ENCODE results near the gene PRDM5.

The PRDM5 gene

DNA sequence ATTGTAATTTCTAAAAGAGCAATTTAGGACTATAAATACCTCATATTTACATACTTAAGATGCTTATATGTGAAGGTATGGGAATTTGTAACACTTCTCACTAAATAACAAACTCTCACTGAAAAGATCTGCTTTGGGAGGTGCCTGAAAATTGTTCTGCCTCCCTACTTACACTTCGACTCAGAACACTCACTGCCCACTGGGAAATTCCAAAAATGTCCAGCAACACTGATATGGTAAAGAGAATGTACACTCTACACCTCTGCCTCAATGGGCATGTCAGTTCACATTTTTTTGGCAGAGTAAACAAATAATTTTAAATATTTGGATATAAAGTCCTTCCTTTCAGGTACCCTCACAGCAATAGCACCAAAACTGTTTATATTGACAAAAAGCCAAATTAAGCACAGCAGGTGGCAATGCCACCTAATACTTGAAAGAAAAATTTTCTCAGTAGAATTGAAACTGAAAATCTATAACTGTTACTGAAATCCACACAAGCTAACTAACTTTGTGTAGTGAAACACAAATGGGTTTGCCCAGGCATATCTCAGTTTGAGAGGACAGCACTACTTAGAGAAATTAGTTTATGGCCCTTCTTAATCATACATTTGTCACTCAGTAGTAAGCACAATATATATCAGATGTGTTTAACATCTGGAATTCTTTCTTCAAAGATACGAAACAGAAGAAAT, 67.1 kb downstream of the PRDM5 start:
- DNase-seq (ENCODE audit: low read depth), result no peak

DNA sequence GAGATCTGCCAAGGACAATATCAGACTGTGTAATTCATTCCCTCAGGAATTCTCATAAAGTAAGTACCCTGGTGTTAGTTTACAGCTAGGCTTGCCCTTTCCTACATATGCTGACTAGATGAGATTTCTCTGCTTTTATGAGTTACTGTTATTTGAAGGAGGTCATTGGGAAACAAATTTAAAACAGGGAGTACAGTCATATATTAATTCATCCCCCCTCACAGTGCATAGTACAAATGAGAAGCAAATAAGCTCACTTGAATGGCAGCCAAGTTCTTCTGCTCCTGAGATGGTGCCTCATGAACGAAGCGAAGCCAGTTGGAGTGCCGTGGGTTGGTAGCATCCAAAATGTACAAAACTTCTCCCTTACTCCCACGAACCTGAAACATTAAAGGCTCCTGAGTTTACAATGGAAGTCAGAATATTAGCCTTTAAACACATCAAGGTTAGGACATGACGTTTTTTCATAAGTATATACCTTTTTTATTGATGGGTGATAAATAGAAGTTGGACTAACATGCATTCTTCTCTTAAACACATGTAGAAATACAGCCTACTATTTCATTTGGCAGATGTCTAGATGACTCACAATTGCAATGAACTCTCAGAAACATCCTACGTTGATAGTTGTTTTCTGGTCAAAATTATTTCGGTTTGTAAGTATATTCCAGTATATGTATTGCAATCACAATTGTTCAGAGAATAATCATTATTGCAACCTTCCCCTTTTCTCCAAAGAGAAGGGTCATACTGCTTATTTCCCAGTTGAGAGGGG, 69.2 kb downstream of the PRDM5 start:
- no peak for DNase-seq (ENCODE audit: low read depth)

DNA sequence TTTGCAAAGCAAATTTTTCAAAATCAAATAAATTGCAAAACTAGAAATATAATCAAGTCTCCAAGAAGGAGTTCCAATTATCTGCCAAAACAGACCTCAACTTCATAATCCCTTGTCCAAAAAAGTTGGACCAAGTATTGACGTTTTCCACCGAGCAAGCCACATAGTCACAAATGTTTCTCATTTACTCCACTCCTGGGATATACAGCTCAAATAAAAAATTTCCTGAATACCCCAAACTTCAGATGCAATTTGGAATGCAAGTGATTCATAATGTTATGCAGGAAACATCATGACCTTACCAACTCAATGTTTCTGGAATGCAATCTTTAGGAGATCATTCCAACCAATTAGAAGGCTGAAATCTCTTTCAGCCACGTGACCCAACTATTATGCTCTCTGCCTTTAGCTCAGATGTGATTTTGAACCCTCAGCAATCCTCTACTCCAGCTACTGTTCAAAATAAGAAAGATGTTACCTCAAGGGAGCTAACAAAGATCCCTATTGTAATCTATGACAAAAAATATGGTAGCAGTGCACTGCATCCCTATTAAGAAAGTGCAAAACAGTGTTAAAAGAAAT, 72.4 kb downstream of the PRDM5 start:
- no peak for DNase-seq (ENCODE audit: low read depth)

DNA sequence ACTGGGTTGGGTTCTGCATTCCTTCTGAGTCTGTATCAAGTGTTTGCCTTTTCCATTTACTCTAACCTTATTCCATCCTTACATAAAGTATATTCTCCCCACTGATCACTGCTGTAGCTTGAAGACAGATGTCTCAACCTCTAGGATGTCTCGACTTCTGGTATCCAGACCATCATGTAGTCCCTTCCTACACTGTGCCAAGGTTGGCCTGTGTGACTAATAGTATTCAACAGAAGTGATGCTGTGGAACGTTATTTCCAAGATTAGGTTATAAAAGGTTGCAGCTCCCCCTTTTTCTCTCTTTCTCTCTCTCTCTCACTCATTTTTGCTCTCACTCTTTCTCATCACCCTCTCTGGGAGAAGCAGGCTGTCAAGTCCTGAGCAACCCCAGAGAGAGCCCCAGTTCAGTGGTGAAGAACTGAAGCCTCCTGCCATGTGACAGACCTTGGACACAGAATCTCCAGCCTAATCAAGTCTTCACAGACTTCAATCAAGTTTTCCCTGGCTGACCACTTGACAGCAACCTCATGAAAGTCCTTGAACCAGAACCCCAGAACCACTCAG, 75.4 kb downstream of the PRDM5 start:
- DNase-seq (ENCODE audit: low read depth), result no peak

DNA sequence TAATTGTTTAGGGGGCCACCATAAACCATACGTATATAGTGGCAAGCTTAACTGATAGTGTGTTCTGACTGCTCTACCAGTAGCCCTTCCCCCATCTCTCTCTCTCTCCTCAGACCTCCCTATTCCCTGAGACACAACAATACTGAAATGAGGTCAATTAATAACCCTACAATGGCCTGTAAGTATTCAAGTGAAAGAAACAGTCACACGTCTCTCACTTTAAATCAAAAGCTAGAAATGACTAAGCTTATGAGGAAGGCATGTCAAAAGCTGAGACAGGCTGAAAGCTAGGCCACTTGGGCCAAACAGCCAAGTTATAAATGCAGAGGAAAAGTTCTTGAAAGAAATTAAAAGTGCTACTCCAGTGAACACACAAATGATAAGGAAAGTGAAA, 78.0 kb downstream of the PRDM5 start:
- DNase-seq (ENCODE audit: low read depth), result no peak

DNA sequence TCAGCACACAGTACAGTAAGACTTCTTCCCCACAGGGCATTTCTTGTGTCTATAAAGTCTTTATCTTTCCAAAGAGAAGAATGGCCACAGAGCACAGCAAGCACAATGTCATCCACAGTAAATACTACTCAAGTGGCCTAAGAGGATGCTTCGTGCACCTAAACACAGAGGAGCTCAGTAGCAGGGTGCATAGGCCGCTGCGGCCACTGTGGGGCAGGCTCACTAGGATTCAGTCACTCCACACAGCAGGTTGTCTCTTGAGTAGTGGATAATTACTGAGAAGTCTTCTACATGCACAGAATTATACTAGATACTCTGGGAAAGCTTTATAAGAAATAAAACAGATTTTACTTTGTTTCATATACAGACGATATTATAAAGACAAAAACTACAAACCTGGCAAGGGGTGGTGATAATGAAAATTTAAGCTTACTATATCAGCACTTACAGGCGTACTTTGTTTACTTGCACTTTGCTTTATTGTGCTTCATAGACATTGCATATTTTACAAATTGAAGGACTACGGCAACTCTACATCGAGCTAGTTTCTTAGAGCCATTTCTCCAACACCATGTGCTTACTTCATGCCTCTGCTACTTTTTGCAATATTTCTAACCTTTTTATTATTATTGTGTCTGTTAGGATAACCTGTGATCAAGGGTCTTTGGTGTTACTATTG, 78.5 kb downstream of the PRDM5 start:
- DNase-seq (ENCODE audit: low read depth), result no peak

DNA sequence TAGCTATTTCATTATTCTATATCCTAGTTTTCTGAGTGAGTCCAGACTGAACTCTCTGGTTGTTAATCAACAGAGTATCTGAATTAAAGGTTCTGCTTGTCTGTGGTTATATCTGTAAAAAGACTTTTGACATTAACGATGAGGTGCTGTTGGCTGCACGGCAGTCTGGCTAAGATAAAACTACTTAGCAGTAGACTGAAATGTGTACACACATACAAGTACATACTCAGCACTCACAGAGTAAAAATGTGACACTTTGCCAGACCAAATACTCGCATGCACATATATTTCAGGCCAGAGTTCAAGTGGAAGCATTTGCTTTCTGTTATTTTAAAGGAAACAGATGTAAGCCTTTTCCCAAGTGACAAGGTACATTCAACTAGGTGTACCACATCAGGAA, 80.5 kb downstream of the PRDM5 start:
- DNase-seq (ENCODE audit: low read depth), result no peak

DNA sequence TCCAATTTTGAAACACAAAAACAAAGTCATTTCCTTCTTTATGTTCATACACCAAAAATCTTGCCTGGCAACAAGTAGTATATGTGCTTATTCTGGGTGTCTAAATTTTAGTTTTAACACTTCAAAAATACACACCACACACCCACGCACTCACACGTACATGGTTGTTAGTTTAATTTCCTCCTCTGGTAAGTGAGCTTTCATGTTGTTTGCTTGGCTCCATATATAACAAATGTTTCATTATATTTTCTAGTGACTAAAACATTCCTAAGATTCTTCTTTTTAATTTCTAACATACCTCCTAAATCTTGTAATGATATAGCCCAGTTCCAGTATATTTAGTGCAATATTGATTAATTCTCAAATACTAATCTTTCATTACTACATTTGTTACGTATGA, 80.9 kb downstream of the PRDM5 start:
- no peak for DNase-seq (ENCODE audit: low read depth)

DNA sequence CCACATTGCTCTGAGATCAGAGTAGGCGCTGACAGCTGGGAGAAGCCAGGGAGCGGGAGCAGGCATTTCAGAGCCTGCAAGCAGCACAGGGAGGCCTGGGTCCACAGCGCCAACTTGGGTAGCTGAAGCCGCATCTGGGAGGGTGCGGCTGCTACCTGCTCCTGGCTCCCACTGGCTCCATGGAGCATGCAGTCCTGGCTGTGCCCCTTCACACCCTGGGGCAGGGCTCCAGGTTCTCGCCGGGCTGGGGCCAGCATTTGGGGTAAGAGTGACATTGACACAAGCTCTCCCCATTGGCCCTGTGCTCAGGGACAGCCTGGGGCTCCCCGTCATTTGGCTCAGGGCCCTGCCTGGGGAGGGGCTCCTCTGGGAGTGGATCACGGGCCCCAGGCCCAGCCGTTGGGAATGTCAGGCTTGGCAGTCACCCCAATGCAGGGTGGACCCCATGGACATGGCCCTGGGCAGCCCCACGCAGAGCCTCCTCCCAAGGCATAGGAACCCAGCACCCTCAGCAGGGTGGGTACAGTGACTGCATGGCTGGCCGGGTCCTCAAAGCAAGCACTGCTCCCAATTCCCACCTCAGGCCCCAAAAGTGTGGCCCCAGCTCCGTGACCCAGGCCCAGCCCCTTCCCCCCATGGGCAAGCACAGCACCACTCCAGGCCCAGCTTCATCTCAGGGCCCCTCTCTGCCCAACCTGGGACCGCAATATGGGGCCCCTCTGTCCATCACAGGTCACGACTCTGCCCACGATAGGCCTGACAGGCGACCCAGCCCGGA, 82.4 kb downstream of the PRDM5 start:
- no peak for DNase-seq (ENCODE audit: low read depth)

DNA sequence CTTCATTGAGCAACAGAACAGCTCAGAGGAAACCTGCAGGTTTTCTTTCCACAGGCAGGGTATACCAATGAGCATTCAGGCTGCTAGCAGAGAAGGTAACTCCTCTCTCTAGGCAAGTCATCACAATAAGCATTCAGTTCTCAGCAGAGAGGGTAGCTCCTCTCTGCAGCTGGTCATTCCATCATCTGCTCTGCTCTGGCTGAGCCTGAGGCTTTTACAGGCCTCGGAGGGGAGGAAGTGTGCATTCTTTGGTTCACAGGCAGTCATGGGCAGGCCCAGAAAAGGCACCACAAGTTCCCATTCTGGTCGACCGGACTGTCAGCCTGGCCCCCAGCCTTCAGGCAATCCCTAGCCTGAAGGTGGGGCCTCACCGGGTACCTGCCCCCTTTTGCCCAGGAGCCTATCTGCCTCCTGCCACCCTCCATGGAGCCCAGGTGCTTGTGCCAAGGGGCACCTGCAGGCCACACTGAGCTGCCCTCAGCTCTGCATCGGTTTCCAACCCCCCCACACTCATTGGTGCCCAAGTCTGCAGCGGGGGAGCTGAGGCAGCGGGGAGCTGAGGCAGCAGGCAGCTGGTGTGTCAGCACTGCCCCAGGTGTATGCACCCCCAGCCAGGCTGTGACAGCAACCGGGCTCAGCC, 83.1 kb downstream of the PRDM5 start:
- no peak for DNase-seq (ENCODE audit: low read depth)

DNA sequence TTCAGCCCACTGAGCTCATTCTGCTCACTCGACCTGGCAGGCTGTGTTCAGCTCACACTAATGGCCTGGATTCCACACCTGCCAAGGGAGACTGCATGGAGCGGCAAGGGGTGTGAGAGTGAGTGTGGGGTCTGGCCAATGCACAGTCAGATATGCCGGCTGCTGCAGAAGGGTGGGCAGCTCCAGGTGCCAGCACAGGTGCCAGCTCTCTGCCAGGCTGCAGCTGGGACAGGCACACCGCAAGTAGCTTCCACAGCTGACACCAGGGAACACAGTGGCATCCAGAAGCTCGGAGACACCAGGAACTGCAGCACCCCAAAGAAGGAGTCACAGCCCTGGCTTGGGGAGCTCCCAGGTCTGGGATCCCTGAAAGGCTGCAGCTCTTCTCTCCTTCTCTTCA, 83.7 kb downstream of the PRDM5 start:
- DNase-seq (ENCODE audit: low read depth), result no peak

DNA sequence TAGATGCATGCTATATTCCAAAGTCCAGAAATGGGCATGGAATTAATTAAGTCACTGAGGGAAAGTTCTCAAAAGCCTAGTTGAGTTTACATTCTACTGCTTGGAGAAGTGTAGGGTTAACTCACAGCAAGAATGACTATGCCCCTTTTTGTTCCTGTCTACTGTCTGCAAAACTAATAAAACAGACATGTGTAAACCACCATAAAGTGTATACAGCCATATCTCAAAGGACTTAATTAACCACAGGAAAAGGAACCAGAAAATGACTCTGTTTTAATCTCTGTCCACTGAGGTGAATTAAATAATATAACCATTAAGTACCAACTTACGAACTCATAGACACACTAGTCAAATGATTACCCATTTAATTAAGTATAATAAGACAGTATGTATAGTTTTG, 84.9 kb downstream of the PRDM5 start:
- no peak for DNase-seq (ENCODE audit: low read depth)

DNA sequence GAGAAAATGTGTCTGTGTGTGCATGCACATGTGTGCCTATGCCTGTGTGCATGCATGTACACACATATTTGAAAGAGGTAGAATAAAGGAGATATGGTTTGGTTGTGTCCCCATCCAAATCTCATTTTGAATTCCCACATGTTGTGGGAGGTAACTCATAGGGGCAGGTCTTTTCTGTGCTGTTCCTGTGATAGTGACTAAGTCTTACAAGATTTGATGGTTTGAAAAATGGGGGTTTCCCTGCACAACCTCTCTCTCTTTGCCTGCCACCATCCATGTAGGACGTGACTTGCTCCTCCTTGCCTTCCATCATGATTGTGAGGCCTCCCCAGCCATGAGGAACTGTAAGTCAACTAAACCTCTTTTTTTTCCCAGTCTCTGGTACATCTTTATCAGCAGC, 87.2 kb downstream of the PRDM5 start:
- DNase-seq (ENCODE audit: low read depth), result no peak

DNA sequence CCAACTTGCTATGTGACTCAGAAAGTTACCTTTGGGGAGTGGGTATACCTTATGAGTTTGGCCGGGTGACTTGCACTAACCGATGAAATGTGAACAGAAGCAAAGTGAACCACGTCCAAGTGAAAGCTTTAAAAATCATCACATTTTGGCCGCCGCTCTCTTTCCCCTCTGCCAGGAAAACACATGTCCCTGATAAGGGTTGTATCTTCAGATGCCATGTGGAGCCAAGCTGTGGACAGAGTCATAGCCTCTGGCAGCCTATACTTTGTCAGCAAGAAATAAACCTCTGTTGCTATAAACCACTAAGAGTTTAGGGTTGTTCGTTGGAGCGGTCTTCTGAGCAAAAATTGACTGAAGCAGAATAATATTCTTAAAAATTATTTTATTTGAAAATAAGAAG, 92.3 kb downstream of the PRDM5 start:
- DNase-seq (ENCODE audit: low read depth), result no peak

DNA sequence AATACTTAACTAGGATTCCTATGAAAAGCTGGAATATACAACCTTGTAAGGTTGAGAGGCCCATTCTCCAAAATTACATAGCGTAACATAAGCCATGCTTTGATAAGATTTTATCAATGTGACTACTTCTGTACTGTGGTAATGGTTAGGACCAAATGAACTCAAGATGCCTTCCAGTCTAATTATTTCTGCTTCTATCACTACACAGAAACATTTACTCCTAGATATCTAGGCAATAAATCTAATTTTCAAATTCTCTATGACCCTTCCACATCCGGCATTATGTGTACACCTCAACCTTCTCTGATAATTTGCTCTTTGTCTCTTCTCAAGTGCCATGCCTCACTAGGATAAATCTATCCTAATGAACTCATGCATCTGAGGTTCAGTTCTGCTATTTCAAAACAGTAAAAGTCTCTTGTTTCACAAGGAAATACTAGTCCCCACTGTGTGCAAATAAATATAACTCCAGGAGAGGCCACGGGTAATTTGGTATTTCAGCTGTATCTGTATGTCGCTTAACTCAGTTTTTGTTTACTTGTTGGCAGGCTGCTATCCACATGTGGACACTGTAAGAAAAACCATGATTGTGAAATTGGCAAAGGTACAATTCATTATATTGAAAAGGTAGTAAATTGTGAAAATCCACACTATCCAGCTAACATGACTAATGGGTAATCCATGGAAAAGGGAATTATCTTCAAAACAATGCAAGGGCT, 93.3 kb downstream of the PRDM5 start:
- no peak for DNase-seq (ENCODE audit: low read depth)

DNA sequence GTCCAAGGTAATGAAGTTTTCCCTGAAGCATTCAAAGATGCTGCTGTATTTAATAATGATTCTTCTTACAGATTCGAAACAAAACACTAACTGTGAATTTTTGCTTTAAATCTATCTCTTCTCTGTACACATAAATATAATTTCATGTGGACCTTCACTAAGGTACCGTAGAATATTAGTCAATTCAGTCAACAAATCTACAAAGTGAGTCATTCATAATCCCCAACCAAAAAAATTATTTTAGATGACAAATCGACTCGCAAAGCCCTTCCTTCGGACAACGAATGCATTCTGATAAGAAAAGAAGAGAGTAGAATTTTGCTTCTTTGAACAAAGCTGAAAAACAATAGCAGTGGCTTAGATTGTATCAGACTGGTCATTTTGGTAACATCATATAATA, 95.7 kb downstream of the PRDM5 start:
- no peak for DNase-seq (ENCODE audit: low read depth)

DNA sequence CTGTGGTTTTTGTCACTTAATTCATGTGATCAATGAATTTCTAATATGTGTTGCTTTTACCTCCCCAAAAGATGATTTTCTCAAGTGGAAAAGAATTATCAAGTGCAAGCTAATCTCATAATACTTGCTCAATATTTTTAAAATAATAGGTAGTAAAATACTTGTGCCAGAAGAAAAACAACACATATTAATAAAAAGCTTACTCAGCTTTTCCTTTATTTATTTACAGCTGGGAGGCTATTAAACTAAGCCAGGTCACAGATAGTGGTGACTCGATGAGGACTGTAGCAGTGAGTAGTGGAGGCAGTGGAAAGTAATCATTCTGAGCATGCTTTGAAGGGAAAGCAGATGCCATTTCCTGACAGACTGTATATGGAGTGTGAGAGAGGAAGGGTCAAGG, 96.1 kb downstream of the PRDM5 start:
- DNase-seq (ENCODE audit: low read depth), result no peak

DNA sequence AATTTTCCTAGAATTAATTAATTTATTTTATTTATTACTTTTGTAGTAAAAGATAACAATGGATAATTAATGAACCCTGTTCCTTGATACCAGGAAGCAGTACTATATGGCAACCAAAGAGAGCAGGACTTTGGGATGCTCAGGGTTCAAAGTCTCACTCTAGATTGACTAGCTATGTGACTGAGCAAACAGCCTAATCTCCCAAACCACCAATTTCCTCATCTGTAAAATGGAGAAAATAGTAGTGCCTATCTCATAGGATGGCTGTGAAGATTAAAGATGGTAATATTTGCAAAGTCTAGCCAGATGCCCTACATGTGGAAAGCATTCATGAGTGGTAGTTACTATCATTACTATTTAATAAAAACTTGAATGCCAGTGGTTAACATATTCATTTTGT, 97.6 kb downstream of the PRDM5 start:
- no peak for DNase-seq (ENCODE audit: low read depth)

DNA sequence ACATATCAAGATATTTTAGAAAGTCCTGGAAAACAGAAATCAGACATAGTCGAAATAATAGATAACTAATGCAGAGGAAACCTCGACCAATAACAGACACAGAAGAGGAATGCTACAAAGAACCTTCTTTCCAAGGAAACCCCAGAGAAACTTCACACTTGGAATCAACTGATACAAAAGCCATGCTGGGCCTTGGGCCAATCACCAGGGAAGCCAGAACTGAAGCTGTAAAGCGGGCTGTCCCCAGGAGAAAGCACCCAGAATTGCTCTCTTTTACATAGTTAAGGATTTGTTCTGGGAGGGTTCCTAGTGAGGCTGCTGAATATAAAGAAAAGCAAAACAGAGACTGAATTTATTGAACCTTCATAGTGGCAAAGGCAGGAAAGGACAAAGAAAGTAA, 100.5 kb downstream of the PRDM5 start:
- DNase-seq (ENCODE audit: low read depth), result no peak

DNA sequence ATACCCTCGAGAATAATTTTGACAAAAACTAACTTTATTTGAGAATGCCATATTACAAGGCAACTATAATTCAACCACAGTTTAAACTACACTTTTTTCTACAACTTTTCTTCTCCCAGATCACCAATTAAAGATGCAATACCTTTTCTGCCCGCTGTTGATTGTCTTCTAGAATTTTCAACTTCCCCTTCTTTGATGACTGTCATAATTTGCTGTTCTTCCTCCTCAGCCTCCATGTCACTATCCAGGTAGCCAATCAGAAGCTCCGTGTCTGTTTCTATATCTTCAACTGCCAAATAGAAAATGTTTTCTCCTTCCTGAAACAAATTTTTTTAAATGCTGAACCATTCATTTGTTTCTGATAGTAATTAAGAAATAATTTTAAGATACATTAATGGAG, 101.5 kb downstream of the PRDM5 start:
- DNase-seq (ENCODE audit: low read depth), result no peak

All from stimulated activated CD8-positive, alpha-beta memory T cell treated with anti-CD3 and anti-CD28 coated beads, Interleukin-15, amount 100 ng/mL, for 24 hours (primary cell).